Endothelial cell (in vitro differentiated cells): Measurements from ENCODE around the gene CMTM8. TPM values are rescaled to one million over a fixed set of nuclear protein-coding genes. Genes with fewer than 3 reads are reported as not detected.

Experiments
- DNase-seq: peaks from one replicate; pipeline ENCODE4 v3.0.0; 2021; ENCODE audit warnings: low spot score
- H3K27ac Mint-ChIP-seq: one replicate; pipeline ENCODE4 v1.8.0; 2021; ENCODE audit warnings: mixed read lengths, inconsistent platforms; ENCODE audit not compliant: unreplicated experiment
- H3K27me3 Mint-ChIP-seq: one replicate; pipeline ENCODE4 v1.8.0; 2021; ENCODE audit warnings: mild to moderate bottlenecking, moderate library complexity, mixed read lengths, inconsistent platforms; ENCODE audit not compliant: unreplicated experiment
- H3K36me3 Mint-ChIP-seq: one replicate; pipeline ENCODE4 v1.8.0; 2021; ENCODE audit warnings: mild to moderate bottlenecking, low read depth, mixed read lengths, inconsistent platforms; ENCODE audit not compliant: unreplicated experiment
- H3K4me1 Mint-ChIP-seq: one replicate; pipeline ENCODE4 v1.8.0; 2021; ENCODE audit warnings: mild to moderate bottlenecking, mixed read lengths, inconsistent platforms; ENCODE audit not compliant: unreplicated experiment
- H3K4me3 Mint-ChIP-seq: one replicate; pipeline ENCODE4 v1.8.0; 2021; ENCODE audit warnings: mild to moderate bottlenecking, mixed read lengths, inconsistent platforms; ENCODE audit not compliant: unreplicated experiment
- H3K9me3 Mint-ChIP-seq: one replicate; pipeline ENCODE4 v1.8.0; 2021; ENCODE audit warnings: mixed read lengths, inconsistent platforms; ENCODE audit not compliant: unreplicated experiment
- CTCF ChIP-seq: fragments of 200-600 bp; sonication (generic); IDR thresholded peaks from one replicate; pipeline ENCODE4 v1.5.0; 2021; ENCODE audit warnings: antibody characterized with exemption; ENCODE audit not compliant: unreplicated experiment
- total RNA-seq: library from RNA; stranded (reverse); fragmentation: NEBNext Ultra II Directional; extraction: Animal tissue kit (Norgen Biotek cat#: 25700); gene quantifications from one replicate; pipeline ENCODE4 v1.2.1, GENCODE V29; 2021; ENCODE audit not compliant: unreplicated experiment

The CMTM8 gene
- total RNA-seq, 1 donor from 2014 or later, result 16.2 TPM

GRCh38 chr3:32200992-32201758, 37.3 kb upstream of the CMTM8 start:
- no peak for DNase-seq
- peaks cover 20% of the 10 kb centered on the region for H3K4me1 Mint-ChIP-seq
- H3K36me3 Mint-ChIP-seq, result no peaks in the 10 kb centered on the region
- H3K9me3 Mint-ChIP-seq, result no peaks in the 10 kb centered on the region
- no peak overlapping the region for H3K27ac Mint-ChIP-seq
- H3K27me3 Mint-ChIP-seq, result peaks cover 10% of the 10 kb centered on the region
- no peak overlapping the region for H3K4me3 Mint-ChIP-seq
- no peak for TF ChIP-seq CTCF

- Mint-ChIP-seq H3K27me3 (peaks cover 5% of the 10 kb centered on the region), H3K36me3 (no peaks in the 10 kb centered on the region), H3K4me3 (no peak overlapping the region), H3K4me1 (peaks cover 22% of the 10 kb centered on the region), H3K9me3 (no peaks in the 10 kb centered on the region), H3K27ac (no peak overlapping the region)
- no peak for TF ChIP-seq CTCF
- no peak for DNase-seq
Measured at GRCh38 chr3:32202496-32202895, 36.0 kb upstream of the CMTM8 start.

- TF ChIP-seq CTCF, result no peak
- Mint-ChIP-seq H3K27ac (no peak overlapping the region), H3K27me3 (peaks cover 3% of the 10 kb centered on the region), H3K36me3 (no peaks in the 10 kb centered on the region), H3K4me3 (no peak overlapping the region), H3K9me3 (no peaks in the 10 kb centered on the region), H3K4me1 (peaks cover 22% of the 10 kb centered on the region)
- DNase-seq, result no peak
Measured at GRCh38 chr3:32203854-32204253, 34.6 kb upstream of the CMTM8 start.

- Mint-ChIP-seq H3K27ac (no peak overlapping the region), H3K9me3 (no peaks in the 10 kb centered on the region), H3K36me3 (no peaks in the 10 kb centered on the region), H3K4me3 (no peak overlapping the region), H3K4me1 (peaks cover 4% of the 10 kb centered on the region), H3K27me3 (no peaks in the 10 kb centered on the region)
- DNase-seq, result no peak
- TF ChIP-seq CTCF, result no peak
Measured at GRCh38 chr3:32208447-32208846, 30.0 kb upstream of the CMTM8 start.

GRCh38 chr3:32215185-32215584, 23.3 kb upstream of the CMTM8 start:
- H3K27ac Mint-ChIP-seq, result no peak overlapping the region
- H3K27me3 Mint-ChIP-seq, result no peaks in the 10 kb centered on the region
- no peak for TF ChIP-seq CTCF
- H3K36me3 Mint-ChIP-seq, result no peaks in the 10 kb centered on the region
- no peaks in the 10 kb centered on the region for H3K9me3 Mint-ChIP-seq
- H3K4me3 Mint-ChIP-seq, result no peak overlapping the region
- DNase-seq, result no peak
- H3K4me1 Mint-ChIP-seq, result peaks cover 9% of the 10 kb centered on the region
